AG09309 (cell line): ENCODE data around the gene FBXO10.

Source experiments
- DNase-seq: peaks from one replicate; pipeline ENCODE4 v3.0.0-alpha.2; 2010; ENCODE audit warnings: low read depth
- H3K4me3 ChIP-seq: 2 replicates; pipeline ENCODE4 v1.5.1; 2011; ENCODE audit warnings: mild to moderate bottlenecking, low read depth, low read length, moderate library complexity; ENCODE audit not compliant: control insufficient read depth
- CTCF ChIP-seq: IDR thresholded peaks from 2 replicates; pipeline ENCODE4 v1.5.1; 2011; ENCODE audit warnings: mild to moderate bottlenecking, low read depth, low read length, inconsistent platforms; ENCODE audit not compliant: insufficient read depth, control insufficient read depth; ENCODE audit errors: missing control alignments

FBXO10 gene

DNA sequence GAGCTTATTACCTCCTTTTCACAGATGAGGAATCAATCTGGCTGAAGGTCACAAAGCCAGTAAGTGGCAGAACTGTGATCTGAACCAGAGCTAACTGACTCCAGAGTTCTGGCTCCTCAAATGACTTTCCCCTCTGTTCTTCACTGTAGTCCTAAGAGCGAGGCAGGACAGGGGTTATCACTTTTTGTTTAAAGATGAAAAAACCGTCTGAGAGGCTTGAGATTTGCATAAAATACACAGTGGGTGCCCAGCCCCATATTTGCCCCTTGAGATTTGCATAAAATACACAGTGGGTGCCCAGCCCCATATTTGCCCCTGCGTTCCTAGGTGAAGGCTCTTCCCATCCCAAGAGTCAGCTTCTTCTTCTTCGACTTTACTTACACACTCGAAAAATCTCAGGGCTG lies 667 bp downstream of the FBXO10 start:
- no peak for TF ChIP-seq CTCF
- DNase-seq: no peak
- peak overlapping the region; percentile 73 for H3K4me3 ChIP-seq

DNA sequence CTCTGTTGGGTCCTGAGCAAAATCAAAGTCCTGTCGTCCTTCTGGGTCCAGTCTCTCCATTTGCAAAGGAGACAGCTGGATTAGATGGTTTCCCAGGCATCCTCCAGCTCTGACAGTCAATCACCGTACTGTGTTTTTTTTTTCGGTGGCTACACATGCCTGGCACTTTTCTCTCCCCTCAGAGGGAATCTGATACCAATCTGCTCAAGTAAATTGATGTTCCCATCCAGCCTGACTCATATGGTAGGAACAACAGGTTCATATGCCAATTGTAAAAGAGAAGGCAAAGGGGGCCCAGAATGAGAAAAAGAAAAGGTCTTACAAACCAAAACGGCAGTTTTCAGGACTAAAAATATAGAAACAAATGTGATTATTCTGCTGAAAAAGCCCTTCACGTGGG lies 1.2 kb downstream of the FBXO10 start:
- no peak for DNase-seq
- peak overlapping the region; percentile 73 for H3K4me3 ChIP-seq
- no peak for TF ChIP-seq CTCF

- DNase-seq: peak; percentile 69
- TF ChIP-seq CTCF: no peak
- no peak overlapping the region for H3K4me3 ChIP-seq
Measured at GRCh38 chr9:37574241-37574721, 1.9 kb downstream of the FBXO10 start.

- no peak for TF ChIP-seq CTCF
- H3K4me3 ChIP-seq: no peak overlapping the region
- DNase-seq: no peak
Measured at GRCh38 chr9:37571282-37571681, 4.9 kb downstream of the FBXO10 start.

GRCh38 chr9:37566716-37567115 lies 9.5 kb downstream of the FBXO10 start:
- H3K4me3 ChIP-seq: no peak overlapping the region
- TF ChIP-seq CTCF: no peak
- DNase-seq: no peak

DNA sequence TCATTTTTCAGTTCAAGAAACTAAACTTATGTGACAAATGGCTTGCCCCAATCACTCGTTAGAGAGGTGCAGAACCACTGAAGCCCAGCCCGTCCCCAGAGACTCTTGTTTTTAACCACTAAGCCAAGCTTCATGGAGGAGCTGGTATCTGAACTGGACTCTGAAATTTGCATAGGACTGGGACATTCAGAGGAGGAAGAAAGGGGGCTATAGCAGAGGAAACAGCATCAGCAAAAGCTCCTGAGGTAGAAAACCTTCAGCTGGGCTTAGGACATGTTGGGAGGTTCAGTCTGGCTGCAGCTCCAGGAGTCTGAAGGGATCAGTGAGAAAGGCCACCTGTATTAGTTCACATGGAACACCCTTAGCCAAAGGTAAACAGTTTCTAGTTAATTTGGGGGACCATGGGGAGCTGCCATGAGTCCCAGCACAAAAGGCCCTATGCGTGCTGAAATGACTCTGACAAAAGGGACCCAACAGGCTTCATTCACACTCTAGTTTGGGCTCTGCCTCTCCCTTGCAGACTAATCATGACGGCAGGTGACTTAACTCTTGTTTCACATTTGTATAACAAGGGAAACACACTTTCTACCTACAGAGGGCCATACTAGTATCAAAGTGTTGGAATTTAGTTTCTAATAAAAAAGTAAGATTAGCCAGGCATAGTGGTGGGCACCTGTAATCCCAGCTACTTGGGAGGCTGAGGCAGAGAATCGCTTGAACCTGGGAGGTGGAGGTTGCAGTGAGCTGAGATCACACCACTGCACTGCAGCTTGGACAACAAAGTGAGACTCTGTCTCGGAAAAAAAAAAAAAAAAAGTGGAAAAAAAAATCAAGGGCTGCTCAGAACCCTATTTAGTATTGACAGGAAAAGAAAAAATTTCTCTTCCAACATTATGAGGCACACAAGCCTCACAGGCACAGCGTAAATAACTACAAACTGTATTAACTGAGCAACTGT lies 10.2 kb downstream of the FBXO10 start:
- no peak for TF ChIP-seq CTCF
- no peak overlapping the region for H3K4me3 ChIP-seq
- DNase-seq: no peak
